CD4-positive, alpha-beta T cell (primary cell): ENCODE results near the gene NUDT14. TPM values are rescaled to one million over a fixed set of nuclear protein-coding genes. Genes with fewer than 3 reads are reported as not detected.

Experiments
- ATAC-seq: fragments of 200-7000 bp; cut with Tn5 transposase; one replicate; pipeline ENCODE4 v1.10.0; 2022; ENCODE audit warnings: mild to moderate bottlenecking; ENCODE audit not compliant: poor library complexity
- CTCF ChIA-PET: fragments of 350-600 bp; sonication (Branson Sonifier 250); formaldehyde crosslinking; loops from one replicate; lab custom pipeline; 2021; ENCODE audit warnings: antibody characterized with exemption, inconsistent platforms; lab: Charles Lee
- POLR2A ChIA-PET: fragments of 350-600 bp; sonication (Branson Sonifier 250); formaldehyde crosslinking; loops from one replicate; lab custom pipeline; 2021; ENCODE audit warnings: antibody characterized with exemption, inconsistent platforms; lab: Charles Lee
- DNase-seq, 14 experiments: peaks; one replicate each; pipeline ENCODE4 v3.0.0-alpha.2; 2013 to 2020; ENCODE audit warnings: mixed read lengths in 2 of 14
- H3K27ac ChIP-seq, 2 donors: one replicate each; pipeline versions ENCODE4 v1.5.1 to v1.7.0; 2013; ENCODE audit warnings: low read length in 2 of 2, low read depth in 1 of 2, mild to moderate bottlenecking in 1 of 2
- H3K27me3 ChIP-seq, 2 experiments: 1 replicate in 1 of 2; 2 replicates in 1 of 2; pipeline versions ENCODE4 v1.6.1 to v1.7.0; 2013; ENCODE audit warnings: low read length in 2 of 2, control low read depth in 1 of 2, mild to moderate bottlenecking in 1 of 2, moderate library complexity in 1 of 2; ENCODE audit not compliant: insufficient read depth in 2 of 2, control insufficient read depth in 1 of 2
- H3K36me3 ChIP-seq: one replicate; pipeline ENCODE4 v1.6.1; 2013; ENCODE audit warnings: low read length, control low read depth; ENCODE audit not compliant: insufficient read depth
- H3K4me1 ChIP-seq: one replicate; pipeline ENCODE4 v1.6.1; 2013; ENCODE audit warnings: low read length, control low read depth; ENCODE audit not compliant: insufficient read depth
- H3K4me3 ChIP-seq: one replicate; pipeline ENCODE4 v1.5.1; 2013; ENCODE audit warnings: mild to moderate bottlenecking, low read length, moderate library complexity
- H3K9me3 ChIP-seq, 2 experiments: 1 replicate in 1 of 2; 2 replicates in 1 of 2; pipeline versions ENCODE4 v1.6.1 to v1.7.0; 2013; ENCODE audit warnings: low read length in 2 of 2, mild to moderate bottlenecking in 2 of 2, control low read depth in 1 of 2, moderate library complexity in 1 of 2; ENCODE audit not compliant: control insufficient read depth in 1 of 2, insufficient read depth in 1 of 2
- H3K27ac Mint-ChIP-seq: one replicate; pipeline ENCODE4 v1.8.0; 2020; ENCODE audit warnings: mixed read lengths
- H3K27me3 Mint-ChIP-seq: one replicate; pipeline ENCODE4 v1.8.0; 2021; ENCODE audit warnings: mixed read lengths
- H3K36me3 Mint-ChIP-seq: one replicate; pipeline ENCODE4 v1.8.0; 2021; ENCODE audit warnings: low read depth, mixed read lengths
- H3K4me1 Mint-ChIP-seq: one replicate; pipeline ENCODE4 v1.8.0; 2021; ENCODE audit warnings: low read depth, mixed read lengths
- H3K4me3 Mint-ChIP-seq: one replicate; pipeline ENCODE4 v1.8.0; 2020; ENCODE audit warnings: mild to moderate bottlenecking, mixed read lengths
- H3K9me3 Mint-ChIP-seq: one replicate; pipeline ENCODE4 v1.8.0; 2020; ENCODE audit warnings: mixed read lengths
- intact Hi-C, 2 experiments: fragments of 100-400 bp; cut with DNase I in 1 of 2; cut with micrococcal nuclease in 1 of 2; formaldehyde crosslinking; loops; one replicate each; pipeline versions ENCODE4 v1.15.1 to v1.9.0; 2023 to 2025; cut with DNase I, micrococcal nuclease
- total RNA-seq, 174 experiments: library from RNA in 2 of 174; stranded (reverse) in 2 of 174; gene quantifications; one replicate each; pipeline ENCODE4 v1.2.3 and lab custom pipeline; 2021 to 2026
- TF ChIP-seq, protein P1 (sequence below): fragments of 200-600 bp; IDR thresholded peaks from one replicate; pipeline ENCODE4 v1.8.0; 2022; ENCODE audit warnings: antibody characterized with exemption, mild to moderate bottlenecking

NUDT14 gene
- total RNA-seq, 2 experiments from 2014 or later, result 9.0 to 9.2 TPM

- Histone ChIP-seq H3K9me3 (no peaks in the 10 kb centered on the region), H3K36me3 (peaks cover 35% of the 10 kb centered on the region), H3K27ac (no peak overlapping the region), H3K4me3 (no peak overlapping the region), H3K27me3 (no peaks in the 10 kb centered on the region), H3K4me1 (no peaks in the 10 kb centered on the region)
- Mint-ChIP-seq H3K36me3 (peaks cover 20% of the 10 kb centered on the region), H3K27me3 (no peaks in the 10 kb centered on the region), H3K4me1 (no peaks in the 10 kb centered on the region), H3K4me3 (no peak overlapping the region), H3K27ac (no peak overlapping the region), H3K9me3 (no peaks in the 10 kb centered on the region)
- DNase-seq, result no peak
- ChIA-PET CTCF (no interaction called here), POLR2A (no interaction called here)
- intact Hi-C loops, result loop anchor here in 1 of 2 experiments (10.0 kb wide), 1 partner anchor 52 kb away; no protein-coding TSS in a partner anchor
- TF ChIP-seq, protein P1, sequence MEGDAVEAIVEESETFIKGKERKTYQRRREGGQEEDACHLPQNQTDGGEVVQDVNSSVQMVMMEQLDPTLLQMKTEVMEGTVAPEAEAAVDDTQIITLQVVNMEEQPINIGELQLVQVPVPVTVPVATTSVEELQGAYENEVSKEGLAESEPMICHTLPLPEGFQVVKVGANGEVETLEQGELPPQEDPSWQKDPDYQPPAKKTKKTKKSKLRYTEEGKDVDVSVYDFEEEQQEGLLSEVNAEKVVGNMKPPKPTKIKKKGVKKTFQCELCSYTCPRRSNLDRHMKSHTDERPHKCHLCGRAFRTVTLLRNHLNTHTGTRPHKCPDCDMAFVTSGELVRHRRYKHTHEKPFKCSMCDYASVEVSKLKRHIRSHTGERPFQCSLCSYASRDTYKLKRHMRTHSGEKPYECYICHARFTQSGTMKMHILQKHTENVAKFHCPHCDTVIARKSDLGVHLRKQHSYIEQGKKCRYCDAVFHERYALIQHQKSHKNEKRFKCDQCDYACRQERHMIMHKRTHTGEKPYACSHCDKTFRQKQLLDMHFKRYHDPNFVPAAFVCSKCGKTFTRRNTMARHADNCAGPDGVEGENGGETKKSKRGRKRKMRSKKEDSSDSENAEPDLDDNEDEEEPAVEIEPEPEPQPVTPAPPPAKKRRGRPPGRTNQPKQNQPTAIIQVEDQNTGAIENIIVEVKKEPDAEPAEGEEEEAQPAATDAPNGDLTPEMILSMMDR, result no peak
- no peak for ATAC-seq
Observed at GRCh38 chr14:105212541-105213300, 31.6 kb upstream of the NUDT14 start.

DNA sequence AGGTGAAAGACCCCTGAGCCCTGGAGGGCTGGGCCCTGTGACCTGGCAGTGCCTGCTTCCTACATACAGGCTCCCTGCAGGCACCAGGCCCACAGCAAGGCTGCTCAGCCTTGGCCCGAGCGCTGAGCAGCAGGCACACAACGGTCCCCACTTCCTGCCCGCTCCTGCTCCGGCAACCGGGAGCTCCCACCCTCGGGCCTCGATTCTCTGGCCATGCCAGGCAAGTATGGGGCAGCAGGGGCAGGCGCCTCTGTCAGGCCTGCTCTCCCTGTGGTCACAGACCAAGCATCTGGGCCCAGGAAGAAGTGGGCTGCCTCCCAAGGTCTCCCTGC is 30.6 kb upstream of the NUDT14 start:
- peaks cover 25% of the 10 kb centered on the region for H3K36me3 ChIP-seq
- no peak overlapping the region for H3K27ac ChIP-seq
- Mint-ChIP-seq H3K27me3 (no peaks in the 10 kb centered on the region), H3K9me3 (no peaks in the 10 kb centered on the region), H3K27ac (no peak overlapping the region), H3K36me3 (peaks cover 20% of the 10 kb centered on the region), H3K4me3 (no peak overlapping the region), H3K4me1 (no peaks in the 10 kb centered on the region)
- ATAC-seq (no peak), DNase-seq (no peak)
- no peaks in the 10 kb centered on the region for H3K9me3 ChIP-seq
- H3K4me3 ChIP-seq, result no peak overlapping the region
- ChIA-PET CTCF (no interaction called here), POLR2A (no interaction called here)
- no peaks in the 10 kb centered on the region for H3K27me3 ChIP-seq
- intact Hi-C loops, result loop anchor here in 1 of 2 experiments (10.0 kb wide), 1 partner anchor 53 kb away; no protein-coding TSS in a partner anchor
- TF ChIP-seq, protein P1, result no peak
- no peaks in the 10 kb centered on the region for H3K4me1 ChIP-seq

- Mint-ChIP-seq H3K4me1 (no peaks in the 10 kb centered on the region), H3K36me3 (peaks cover 20% of the 10 kb centered on the region), H3K9me3 (no peaks in the 10 kb centered on the region), H3K27me3 (no peaks in the 10 kb centered on the region), H3K4me3 (no peak overlapping the region), H3K27ac (no peak overlapping the region)
- no peak for ATAC-seq
- intact Hi-C loops, result loop anchor here in 1 of 2 experiments (10.0 kb wide), 1 partner anchor 54 kb away; no protein-coding TSS in a partner anchor
- H3K4me1 ChIP-seq, result no peaks in the 10 kb centered on the region
- POLR2A ChIA-PET, result no interaction called here
- no peaks in the 10 kb centered on the region for H3K27me3 ChIP-seq
- no peaks in the 10 kb centered on the region for H3K9me3 ChIP-seq
- CTCF ChIA-PET, result no interaction called here
- no peak for DNase-seq
- no peak overlapping the region for H3K4me3 ChIP-seq
- no peak overlapping the region for H3K27ac ChIP-seq
- peaks cover 20% of the 10 kb centered on the region for H3K36me3 ChIP-seq
- TF ChIP-seq, protein P1, result no peak
Observed at GRCh38 chr14:105211086-105211757, 30.1 kb upstream of the NUDT14 start.
